ENCODE results near the gene RFXAP.
"Not testable (repeated sequence)": the region's sequence is repeated elsewhere in the genome, so short reads cannot be mapped to it uniquely, and the experiment has no call there.

The RFXAP gene, protein sequence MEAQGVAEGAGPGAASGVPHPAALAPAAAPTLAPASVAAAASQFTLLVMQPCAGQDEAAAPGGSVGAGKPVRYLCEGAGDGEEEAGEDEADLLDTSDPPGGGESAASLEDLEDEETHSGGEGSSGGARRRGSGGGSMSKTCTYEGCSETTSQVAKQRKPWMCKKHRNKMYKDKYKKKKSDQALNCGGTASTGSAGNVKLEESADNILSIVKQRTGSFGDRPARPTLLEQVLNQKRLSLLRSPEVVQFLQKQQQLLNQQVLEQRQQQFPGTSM

DNA sequence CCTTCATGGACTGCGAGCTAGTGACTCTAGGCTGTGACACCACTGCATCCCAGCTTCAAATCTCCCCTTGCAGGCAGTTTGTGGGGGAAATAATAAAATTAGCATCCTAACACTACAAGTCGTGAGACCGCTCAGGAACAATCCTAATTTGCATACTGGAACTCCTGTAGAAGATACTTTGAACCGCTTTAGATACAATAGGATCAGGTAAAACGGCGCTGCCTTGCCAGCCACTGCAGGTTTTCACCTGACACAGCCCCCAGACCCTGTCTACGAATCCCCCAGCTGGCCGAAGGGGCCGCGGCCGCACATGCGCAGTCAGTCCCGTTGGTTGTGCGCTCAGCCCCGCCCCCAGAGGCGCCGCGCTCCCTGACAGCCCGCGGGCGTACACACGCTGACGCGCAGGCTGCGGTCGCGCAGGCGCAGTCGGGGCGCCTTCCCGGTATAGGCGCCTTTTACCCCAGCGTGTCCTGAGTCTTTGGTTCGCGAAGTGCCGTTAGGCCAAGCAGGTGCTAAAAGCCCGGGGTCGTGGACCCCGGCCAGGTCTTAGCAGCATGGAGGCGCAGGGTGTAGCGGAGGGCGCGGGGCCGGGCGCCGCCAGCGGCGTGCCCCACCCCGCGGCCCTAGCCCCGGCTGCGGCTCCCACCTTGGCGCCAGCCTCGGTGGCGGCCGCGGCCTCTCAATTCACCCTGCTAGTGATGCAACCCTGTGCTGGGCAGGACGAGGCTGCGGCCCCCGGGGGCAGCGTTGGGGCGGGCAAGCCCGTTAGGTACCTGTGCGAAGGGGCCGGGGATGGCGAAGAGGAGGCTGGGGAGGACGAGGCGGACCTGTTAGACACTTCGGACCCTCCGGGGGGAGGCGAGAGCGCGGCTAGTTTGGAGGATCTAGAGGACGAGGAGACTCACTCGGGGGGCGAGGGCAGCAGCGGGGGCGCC, at the start of gene RFXAP:
Gene RFXAP (plus strand): TSS at position 419 of the 935 bp plus-strand sequence. CDS start 136 bp downstream, at position 555.
- DNase-seq: peak; percentile 93

DNA sequence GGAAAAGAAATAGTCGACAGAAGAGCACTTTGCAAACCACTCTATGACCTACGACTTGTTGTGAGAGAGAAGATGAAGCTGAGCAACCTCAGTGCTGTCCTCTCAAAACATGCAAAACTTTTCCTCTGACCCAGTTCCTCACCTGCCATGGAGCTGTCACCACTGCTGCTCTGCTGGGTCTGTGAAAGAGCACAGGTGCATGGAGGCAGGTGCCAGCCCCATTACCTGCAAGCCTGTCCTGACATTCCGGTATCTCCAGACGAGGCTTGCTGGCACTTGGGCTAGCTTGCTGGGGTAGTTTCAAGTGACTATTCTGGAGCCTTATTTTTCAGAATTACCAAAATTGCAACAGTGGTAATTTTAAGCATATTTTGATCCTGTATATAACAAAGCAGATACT, 49.5 kb upstream of the RFXAP start:
- DNase-seq: no peak

DNA sequence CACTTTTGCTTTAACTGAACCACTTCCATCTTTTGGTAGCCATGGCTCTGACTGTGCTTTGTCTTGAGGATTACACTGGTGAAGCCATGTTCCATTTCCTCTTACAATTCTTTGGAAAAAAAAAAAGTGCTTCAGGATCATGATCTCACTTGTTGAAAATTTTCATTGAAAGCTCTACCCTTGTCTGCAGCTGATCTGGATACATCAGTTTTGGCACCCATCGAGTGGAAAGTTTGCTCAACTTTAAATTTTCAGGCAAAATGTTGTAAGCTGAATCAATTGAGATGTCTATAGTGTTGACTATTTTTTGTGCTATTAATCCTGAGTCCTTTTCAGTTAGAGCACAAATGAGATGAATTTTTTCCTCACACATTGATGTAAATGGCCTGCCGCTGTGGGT, 48.3 kb upstream of the RFXAP start:
- DNase-seq: no peak

DNA sequence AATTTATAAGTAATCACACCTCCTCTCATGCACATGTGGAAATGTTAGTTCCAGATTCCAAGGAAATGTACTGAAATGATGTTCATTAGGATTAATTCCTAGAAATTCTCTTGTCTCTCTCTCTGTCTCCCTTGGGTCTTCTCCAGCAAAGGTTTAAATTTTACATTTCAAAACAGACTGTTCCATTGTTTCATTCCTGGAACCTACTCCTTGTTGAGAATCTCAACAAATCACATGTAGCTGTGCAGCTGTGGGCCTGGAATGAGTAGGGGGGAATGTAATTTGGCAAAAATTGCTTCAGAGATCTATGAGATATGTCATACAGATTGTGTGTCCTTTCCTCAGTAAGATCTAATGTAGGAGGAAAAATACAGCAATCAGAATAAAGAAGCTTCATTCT, 46.2 kb upstream of the RFXAP start:
- no peak for DNase-seq

- no peak for DNase-seq
Measured at GRCh38 chr13:36774931-36775330, 44.1 kb upstream of the RFXAP start.

DNA sequence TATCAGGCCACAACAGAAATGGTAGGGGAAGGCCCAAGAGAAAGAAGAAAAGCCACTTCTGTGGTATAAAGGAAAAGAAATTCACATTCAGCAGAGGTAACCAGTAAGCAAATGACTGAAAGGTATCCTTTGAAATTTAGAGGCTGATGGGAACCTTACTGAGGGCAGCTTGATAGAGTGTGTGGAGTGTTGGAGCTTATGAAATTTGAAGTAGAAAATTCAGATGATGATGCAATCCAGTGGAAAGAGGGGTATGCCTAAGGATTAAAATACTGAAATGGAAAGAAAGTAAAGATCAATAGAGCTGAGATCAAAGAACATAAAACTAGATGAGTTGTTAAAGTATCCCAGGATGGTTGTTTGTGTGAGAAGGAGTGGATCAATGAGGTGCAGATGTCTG, 42.8 kb upstream of the RFXAP start:
- no peak for DNase-seq

GRCh38 chr13:36778083-36778671, 40.8 kb upstream of the RFXAP start:
- no peak for DNase-seq

DNA sequence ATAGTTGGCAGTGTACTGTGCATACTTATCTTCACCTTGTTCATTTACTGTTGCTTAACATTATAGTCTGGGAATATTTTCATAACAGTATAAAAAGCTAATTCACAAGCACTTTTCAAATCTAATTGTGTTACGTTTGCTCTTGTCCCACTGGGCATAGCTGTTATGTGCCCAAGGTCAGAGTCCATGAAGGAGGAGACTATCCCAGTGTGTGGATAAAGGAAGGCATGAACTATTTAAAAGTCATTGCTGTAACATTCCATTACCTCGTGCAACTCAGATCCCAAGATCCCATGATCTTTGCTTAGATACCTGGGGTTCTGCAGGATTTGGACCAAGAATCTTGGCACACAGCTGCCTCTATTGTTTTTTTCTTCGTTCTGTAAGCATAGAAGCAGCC, 35.1 kb upstream of the RFXAP start:
- no peak for DNase-seq

DNA sequence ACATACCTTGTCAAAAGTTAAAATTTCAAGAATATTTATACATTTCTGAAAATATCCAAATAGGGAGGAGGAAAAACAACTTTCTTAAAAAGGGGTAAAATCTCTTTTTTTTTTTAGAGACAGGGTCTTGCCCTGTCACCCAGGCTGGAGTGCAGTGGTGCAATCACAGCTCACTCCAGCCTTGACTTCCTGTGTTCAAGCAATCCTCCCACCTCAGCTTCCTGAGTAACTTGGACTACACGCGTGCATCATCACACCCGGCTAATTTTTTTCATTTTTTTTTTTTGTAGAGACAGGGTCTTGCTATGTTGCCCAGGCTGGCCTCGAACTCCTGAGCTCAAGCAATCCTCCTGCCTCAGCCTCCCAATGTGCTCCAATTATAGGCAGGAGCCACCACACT, 32.8 kb upstream of the RFXAP start:
- not testable (repeated sequence) for DNase-seq

DNA sequence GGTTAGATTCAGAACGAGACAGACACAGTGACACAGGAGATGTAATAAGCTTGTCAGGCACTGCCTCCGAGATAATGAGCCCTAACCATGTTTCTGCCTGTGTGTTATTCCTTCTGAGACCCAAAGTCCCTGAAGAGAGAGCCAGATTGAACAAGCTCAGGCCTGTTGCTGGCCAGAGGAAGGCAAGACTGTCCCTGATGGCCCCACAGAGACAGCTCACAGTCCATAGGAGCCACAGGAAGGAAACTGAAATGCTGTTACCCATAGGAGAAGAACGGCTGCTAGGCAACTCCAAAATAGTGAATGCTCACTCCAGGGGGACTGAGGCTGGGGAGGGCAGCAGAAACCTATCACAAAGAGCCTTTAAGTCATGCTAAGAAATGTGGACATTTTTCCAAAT, 31.8 kb upstream of the RFXAP start:
- no peak for DNase-seq

DNA sequence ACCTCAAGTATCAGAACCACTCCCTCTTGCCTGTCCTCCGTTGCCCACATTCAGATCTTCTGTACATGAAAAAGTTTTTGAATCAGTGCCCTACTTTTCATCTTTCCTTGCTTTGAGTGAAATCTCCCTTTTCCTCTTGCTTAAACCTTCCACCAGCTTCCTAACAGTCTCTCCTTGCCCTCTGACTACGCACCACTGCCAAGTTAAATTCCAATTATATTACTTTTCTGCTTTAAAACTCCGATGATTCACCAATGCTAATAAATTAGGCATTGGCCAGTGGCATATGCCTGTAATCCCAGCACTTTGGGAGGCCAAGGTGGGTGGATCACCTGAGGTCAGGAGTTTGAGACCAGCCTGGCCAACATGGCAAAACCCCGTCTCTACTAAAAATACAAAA, 30.7 kb upstream of the RFXAP start:
- no peak for DNase-seq

GRCh38 chr13:36789061-36789460, 30.0 kb upstream of the RFXAP start:
- DNase-seq: no peak

DNA sequence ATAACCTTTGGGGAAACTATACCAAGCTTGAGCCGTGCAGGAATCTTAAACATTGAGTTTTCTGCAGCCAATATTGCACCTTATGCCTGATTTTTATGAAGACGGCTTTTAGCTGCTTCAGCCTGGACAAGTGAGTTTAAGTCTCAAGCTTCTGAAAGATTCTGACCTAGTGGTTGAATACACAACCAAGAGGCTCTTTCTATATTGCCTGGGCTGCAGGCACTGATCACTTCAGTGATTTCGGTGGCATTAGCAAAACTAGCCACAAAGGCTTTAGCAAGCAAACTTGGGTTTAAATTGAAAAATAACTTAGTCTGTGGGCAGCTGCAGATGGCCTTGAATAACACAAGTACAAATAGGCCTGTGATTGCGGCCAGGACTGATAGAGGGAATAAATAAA, 29.3 kb upstream of the RFXAP start:
- DNase-seq: no peak

DNA sequence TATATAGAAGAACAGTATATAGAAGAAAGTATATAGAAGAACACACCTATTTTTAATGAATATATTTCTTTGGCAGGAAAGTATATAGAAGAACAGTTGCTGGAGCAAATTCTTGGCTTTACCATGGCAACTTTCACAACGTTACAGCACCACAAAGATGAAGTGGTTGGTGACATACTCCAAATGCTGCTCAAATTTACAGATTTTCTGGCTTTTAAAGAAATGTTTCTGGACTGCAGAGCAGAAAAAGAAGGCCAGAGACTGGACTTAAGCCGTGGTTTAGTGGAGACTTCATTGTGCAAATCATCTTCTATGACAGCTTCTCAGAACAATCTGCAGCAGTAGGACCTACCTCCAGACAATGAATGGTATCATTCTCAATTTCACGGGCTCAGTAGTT, 24.3 kb upstream of the RFXAP start:
- no peak for DNase-seq

GRCh38 chr13:36795463-36795862, 23.6 kb upstream of the RFXAP start:
- DNase-seq: no peak

DNA sequence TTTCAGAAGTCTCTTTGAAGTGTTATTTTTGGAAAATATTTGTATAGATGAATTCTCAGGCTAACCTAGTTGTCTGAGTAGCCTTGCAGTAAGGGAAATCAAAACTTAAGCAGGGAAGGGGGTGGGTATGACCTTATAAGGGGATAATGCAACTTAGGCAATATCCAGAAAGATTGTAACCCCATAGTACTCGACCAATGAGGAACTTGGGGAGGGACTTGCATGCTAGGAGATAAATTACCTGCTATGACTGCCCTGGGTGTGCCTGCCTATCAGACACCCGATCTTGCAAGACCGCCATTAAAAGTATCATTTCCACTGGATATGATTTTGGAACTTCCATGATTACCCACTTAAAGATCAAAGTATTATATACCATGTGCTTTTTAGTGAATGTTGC, 23.0 kb upstream of the RFXAP start:
- DNase-seq: no peak

DNA sequence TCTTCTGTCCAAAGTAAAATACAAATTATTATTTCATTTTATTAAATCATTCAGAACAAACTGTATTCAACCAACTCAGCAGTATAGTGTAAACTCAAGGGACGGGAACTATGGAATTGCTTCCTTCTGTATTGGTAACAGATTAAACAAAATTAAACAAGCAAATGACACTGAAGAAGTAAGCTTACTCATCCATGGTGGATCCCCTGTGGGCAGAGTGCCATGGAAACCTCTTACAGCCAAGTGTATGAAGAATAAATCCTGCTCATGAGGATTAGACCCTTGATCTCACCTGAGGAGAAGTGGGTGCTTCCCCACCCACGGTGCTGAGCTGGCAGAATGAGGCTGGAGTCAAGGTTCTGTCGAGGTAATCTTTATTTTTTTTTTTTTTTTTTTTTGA, 18.0 kb upstream of the RFXAP start:
- DNase-seq: no peak

DNA sequence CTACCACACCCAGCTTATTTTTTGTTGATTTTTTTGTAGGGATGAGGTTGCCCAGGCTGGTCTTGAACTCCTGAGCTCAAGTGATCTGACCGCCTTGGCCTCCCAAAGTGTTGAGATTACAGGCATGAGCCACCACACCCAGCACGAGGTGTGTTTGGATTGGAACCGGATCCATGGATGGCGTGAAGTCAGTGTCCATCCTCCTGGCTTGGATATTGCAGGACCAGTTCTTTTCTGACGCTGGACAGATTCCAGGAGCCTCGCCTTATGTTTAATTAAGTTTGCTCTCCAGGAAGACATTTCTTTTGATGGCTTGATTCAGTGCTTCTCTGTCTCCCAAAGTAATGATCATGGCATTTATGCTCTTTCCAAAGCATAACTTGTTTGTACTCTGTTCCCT, 14.4 kb upstream of the RFXAP start:
- no peak for DNase-seq

GRCh38 chr13:36806102-36806501, 12.9 kb upstream of the RFXAP start:
- no peak for DNase-seq

- no peak for DNase-seq
Measured at GRCh38 chr13:36807616-36808015, 11.4 kb upstream of the RFXAP start.

DNA sequence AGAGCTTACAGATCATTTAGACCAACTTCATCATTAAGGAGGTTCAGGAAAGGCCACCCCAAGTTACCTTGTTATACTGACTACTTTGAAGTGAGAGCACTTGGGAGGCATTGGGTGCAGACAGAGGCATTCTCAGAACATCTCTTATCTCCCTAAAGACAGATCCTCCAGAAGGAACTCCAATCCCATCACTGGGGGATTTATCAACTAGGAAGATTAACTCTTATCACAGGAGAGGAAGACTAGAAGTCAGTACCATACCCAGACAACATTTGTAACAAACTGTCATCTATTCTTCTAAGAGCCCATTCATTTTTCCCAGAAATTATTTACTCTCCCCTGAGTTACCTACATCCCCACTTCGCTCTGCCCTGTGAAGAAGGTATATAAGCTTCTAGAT, 5.8 kb upstream of the RFXAP start:
- no peak for DNase-seq

DNA sequence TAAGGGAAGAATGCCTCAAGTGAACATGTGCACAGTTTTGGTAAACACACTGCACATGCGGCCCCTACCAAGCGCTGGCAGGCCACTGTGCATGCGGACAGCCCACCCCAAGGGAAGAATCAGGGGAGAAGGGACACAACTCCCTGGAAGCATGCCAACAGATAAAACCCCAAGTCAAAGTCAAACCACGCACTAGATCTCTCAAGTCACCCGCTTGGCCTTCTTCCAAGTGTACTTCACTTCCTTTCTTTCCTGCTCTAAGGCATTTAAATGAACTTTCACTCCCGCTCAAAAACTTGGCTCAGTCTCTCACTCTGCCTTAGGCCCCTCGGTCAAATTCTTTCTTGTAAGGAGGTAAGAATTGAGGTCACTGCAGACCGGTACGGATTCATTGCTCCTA, 4.6 kb upstream of the RFXAP start:
- DNase-seq: no peak

- no peak for DNase-seq
Measured at GRCh38 chr13:36815062-36815461, 4.0 kb upstream of the RFXAP start.
